Esophagus squamous epithelium (tissue), 4 donors: ENCODE results near the gene NCBP1.

Experiments
- CTCF ChIP-seq, 6 experiments: fragments of 450-650 bp in 4 of 6; fragments of 200-600 bp in 2 of 6; sonication (generic) in 2 of 6; IDR thresholded peaks; one replicate each; pipeline ENCODE4 v1.5.1; 2016 to 2019; ENCODE audit warnings: antibody characterized with exemption in 6 of 6, mild to moderate bottlenecking in 4 of 6, moderate library complexity in 4 of 6
- POLR2A ChIP-seq, 4 donors: fragments of 450-650 bp; IDR thresholded peaks; one replicate each; pipeline ENCODE4 v1.6.1; 2017; ENCODE audit warnings: antibody characterized with exemption in 4 of 4, mild to moderate bottlenecking in 4 of 4, moderate library complexity in 3 of 4

GRCh38 chr9:97593960-97594359 lies 39.7 kb upstream of the NCBP1 start:
- TF ChIP-seq CTCF (IDR thresholded peaks at IDR 0.05): no peak
- TF ChIP-seq POLR2A (IDR thresholded peaks at IDR 0.05): no peak
